KMS-11 (cell line): Measurements from ENCODE around the gene KRT33A.

Experiments used
- H2AFZ ChIP-seq: fragments of 200-600 bp; sonication (generic); 2 replicates; pipeline ENCODE4 v1.6.1; 2016; ENCODE audit warnings: antibody characterized with exemption, mixed run types, low read depth
- H3K27ac ChIP-seq: fragments of 200-600 bp; sonication (generic); 2 replicates; pipeline ENCODE4 v1.6.1; 2016; ENCODE audit warnings: mild to moderate bottlenecking, mixed run types
- H3K27me3 ChIP-seq: fragments of 200-600 bp; sonication (generic); 2 replicates; pipeline ENCODE4 v1.6.1; 2017; ENCODE audit warnings: mild to moderate bottlenecking, low read depth, mixed run types, moderate library complexity; ENCODE audit not compliant: insufficient read depth
- H3K36me3 ChIP-seq: fragments of 200-600 bp; sonication (generic); 2 replicates; pipeline ENCODE4 v1.6.1; 2017; ENCODE audit warnings: mild to moderate bottlenecking, mixed run types; ENCODE audit not compliant: insufficient read depth
- H3K4me1 ChIP-seq: fragments of 200-600 bp; sonication (generic); 2 replicates; pipeline ENCODE4 v1.6.1; 2016; ENCODE audit warnings: mild to moderate bottlenecking, low read depth, mixed run types; ENCODE audit not compliant: poor library complexity, severe bottlenecking
- H3K4me2 ChIP-seq: fragments of 200-600 bp; sonication (generic); 2 replicates; pipeline ENCODE4 v1.7.0; 2016; ENCODE audit warnings: mild to moderate bottlenecking, mixed run types
- H3K4me3 ChIP-seq: fragments of 200-600 bp; sonication (generic); IDR thresholded peaks from 2 replicates; pipeline ENCODE4 v1.6.1; 2017; ENCODE audit warnings: low read depth, low read length, mixed read lengths; ENCODE audit not compliant: insufficient read depth
- H3K79me2 ChIP-seq: fragments of 200-600 bp; sonication (generic); 2 replicates; pipeline ENCODE4 v1.6.1; 2016; ENCODE audit warnings: low read depth, mixed run types; ENCODE audit not compliant: insufficient read depth
- H3K9ac ChIP-seq: fragments of 200-600 bp; sonication (generic); 2 replicates; pipeline ENCODE4 v1.6.1; 2016; ENCODE audit warnings: mild to moderate bottlenecking, mixed run types
- H4K20me1 ChIP-seq: fragments of 200-600 bp; sonication (generic); 2 replicates; pipeline ENCODE4 v1.6.1; 2016; ENCODE audit warnings: mild to moderate bottlenecking, mixed run types; ENCODE audit not compliant: insufficient read depth
- TF ChIP-seq, protein P1 (sequence below): fragments of 200-600 bp; sonication (generic); conservative IDR thresholded peaks from 2 replicates; pipeline ENCODE4 v1.6.1; 2017; ENCODE audit warnings: low read depth, mild to moderate bottlenecking, antibody characterized with exemption, low read length, moderate library complexity, mixed read lengths

KRT33A gene

DNA sequence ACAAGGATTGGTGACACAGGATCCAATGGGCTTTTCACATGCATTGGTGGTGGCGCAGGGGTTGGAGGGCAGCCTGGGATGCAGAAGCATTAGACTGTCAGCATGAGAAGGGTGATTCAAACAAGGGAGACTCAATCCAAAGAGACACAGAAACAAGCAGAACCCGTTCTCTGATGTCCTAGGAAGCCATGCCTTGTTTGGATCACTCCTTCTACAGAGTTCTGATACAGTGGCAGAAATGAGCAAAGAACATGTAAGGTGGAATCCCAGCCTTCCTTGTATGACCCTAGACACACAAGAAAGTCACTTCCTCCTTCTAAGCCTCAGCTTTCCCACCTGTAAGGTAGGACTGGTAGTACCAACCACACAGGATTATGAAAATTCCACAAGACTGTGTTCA is 13.3 kb upstream of the KRT33A start:
- TF ChIP-seq, protein P1, sequence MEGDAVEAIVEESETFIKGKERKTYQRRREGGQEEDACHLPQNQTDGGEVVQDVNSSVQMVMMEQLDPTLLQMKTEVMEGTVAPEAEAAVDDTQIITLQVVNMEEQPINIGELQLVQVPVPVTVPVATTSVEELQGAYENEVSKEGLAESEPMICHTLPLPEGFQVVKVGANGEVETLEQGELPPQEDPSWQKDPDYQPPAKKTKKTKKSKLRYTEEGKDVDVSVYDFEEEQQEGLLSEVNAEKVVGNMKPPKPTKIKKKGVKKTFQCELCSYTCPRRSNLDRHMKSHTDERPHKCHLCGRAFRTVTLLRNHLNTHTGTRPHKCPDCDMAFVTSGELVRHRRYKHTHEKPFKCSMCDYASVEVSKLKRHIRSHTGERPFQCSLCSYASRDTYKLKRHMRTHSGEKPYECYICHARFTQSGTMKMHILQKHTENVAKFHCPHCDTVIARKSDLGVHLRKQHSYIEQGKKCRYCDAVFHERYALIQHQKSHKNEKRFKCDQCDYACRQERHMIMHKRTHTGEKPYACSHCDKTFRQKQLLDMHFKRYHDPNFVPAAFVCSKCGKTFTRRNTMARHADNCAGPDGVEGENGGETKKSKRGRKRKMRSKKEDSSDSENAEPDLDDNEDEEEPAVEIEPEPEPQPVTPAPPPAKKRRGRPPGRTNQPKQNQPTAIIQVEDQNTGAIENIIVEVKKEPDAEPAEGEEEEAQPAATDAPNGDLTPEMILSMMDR, result no peak

GRCh38 chr17:41360296-41360995 is 9.8 kb upstream of the KRT33A start:
- Histone ChIP-seq H3K79me2 (no peaks in the 10 kb centered on the region), H3K27ac (no peak overlapping the region), H3K4me2 (no peak overlapping the region), H3K4me1 (no peaks in the 10 kb centered on the region), H3K9ac (no peak overlapping the region), H3K36me3 (no peaks in the 10 kb centered on the region), H3K4me3 (no peak overlapping the region), H2AFZ (no peak overlapping the region), H3K27me3 (no peaks in the 10 kb centered on the region), H4K20me1 (no peaks in the 10 kb centered on the region)
- TF ChIP-seq, protein P1, result no peak

More for the DNA sequence above, 13.3 kb upstream of the KRT33A start:
- no peak overlapping the region for H3K4me3 ChIP-seq
- no peaks in the 10 kb centered on the region for H4K20me1 ChIP-seq
- H3K4me1 ChIP-seq, result no peaks in the 10 kb centered on the region
- no peak overlapping the region for H3K4me2 ChIP-seq
- no peaks in the 10 kb centered on the region for H3K36me3 ChIP-seq
- H2AFZ ChIP-seq, result no peak overlapping the region
- no peak overlapping the region for H3K27ac ChIP-seq
- H3K27me3 ChIP-seq, result no peaks in the 10 kb centered on the region
- no peaks in the 10 kb centered on the region for H3K79me2 ChIP-seq
- no peak overlapping the region for H3K9ac ChIP-seq

GRCh38 chr17:41354536-41354935 is 3.9 kb upstream of the KRT33A start:
- Histone ChIP-seq H3K4me3 (no peak overlapping the region), H3K4me2 (no peak overlapping the region), H4K20me1 (no peaks in the 10 kb centered on the region), H2AFZ (no peak overlapping the region), H3K9ac (no peak overlapping the region), H3K27me3 (no peaks in the 10 kb centered on the region; the same call in 1 of the 2 replicates), H3K79me2 (no peaks in the 10 kb centered on the region), H3K27ac (no peak overlapping the region), H3K36me3 (no peaks in the 10 kb centered on the region), H3K4me1 (no peaks in the 10 kb centered on the region)
- TF ChIP-seq, protein P1, result no peak

DNA sequence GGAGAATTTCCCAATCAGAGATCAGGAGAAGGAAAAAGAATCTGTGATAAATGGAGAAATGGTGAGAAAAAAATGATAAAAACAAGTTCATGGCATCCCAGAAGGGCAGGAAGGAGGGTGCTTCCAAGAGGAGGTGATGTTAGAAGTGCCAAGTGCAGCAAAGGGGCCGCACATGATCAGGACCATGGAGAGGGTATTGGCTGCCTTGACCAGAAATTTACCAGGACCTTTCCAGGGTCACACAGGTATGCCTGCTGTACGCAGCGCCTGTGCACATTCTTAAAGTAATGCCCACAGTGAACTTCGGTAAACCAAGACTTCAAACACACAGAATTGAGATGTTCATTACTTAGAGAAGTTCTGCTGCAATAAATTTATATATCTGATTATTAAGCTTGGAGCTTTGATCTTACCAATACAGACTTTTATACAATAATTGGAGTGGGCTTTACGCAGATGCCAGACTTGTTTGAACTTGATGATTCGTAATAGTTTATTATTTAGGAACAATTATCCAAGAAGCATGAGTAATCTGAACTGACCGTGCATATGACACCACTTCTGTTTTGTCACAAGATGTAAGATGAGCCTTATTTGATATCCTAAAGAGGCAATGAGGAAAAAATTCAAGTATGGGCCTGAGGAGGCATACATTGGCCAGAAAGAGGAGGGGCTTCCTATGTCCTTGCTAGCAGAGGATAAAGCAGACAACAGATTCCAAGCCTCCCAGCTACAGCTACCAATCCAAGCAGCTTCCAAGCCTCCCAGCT is 2.2 kb upstream of the KRT33A start:
- H3K9ac ChIP-seq, result no peak overlapping the region

More for the DNA sequence above, 2.2 kb upstream of the KRT33A start:
- Histone ChIP-seq H2AFZ (no peak overlapping the region), H3K4me1 (no peaks in the 10 kb centered on the region), H4K20me1 (no peaks in the 10 kb centered on the region), H3K79me2 (no peaks in the 10 kb centered on the region), H3K4me2 (no peak overlapping the region), H3K27me3 (no peaks in the 10 kb centered on the region; the same call in 1 of the 2 replicates), H3K36me3 (no peaks in the 10 kb centered on the region), H3K27ac (no peak overlapping the region), H3K4me3 (no peak overlapping the region)
- TF ChIP-seq, protein P1, result no peak
